Measurements from ENCODE around the gene ZNF697.
A peak's percentile ranks its signal among the peaks of the same experiment; 100 is the strongest.

Gene ZNF697

DNA sequence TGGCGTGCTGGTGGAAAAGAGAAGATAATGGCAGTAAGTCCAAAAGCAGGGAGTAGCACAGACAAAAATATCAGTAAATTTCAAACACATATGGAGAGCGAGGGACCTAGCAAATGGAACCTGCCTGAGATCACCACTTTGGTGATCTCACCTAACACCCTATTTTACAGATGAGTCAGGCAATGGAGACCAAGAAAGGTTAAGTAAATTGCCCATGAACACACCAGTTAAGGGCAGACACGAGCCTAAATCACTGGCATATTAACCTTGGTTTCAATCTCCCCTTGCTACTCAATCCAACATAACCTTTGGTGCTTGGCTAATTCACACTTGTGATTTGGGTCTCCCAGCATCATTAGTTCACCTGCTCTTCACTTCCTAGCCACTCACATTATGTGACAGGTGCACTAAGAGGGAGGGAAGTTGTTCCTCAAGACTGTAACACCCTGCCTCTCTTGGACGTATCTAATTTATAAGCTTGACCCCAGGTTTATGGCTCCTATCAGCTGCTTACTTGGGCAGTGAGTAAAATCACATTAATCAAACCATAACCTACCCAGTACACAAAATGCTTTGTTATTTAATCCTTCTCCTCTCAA lies 11.5 kb downstream of the ZNF697 start:
- Histone ChIP-seq H3K4me2 (ENCODE audit: low read length, poor library complexity, severe bottlenecking) (no peak overlapping the region), H2BK15ac (ENCODE audit: low read depth, poor library complexity, severe bottlenecking) (no peak overlapping the region), H2AFZ (ENCODE audit: low read depth, low read length) (no peak overlapping the region), H3K14ac (ENCODE audit: low read length in 2 of 2) (no peak overlapping the region), H4K91ac (ENCODE audit: low read length) (no peak overlapping the region), H2BK5ac (ENCODE audit: low read depth, low read length, poor library complexity, severe bottlenecking) (no peak overlapping the region), H3K4ac (ENCODE audit: low read depth in 1 of 2, low read length in 2 of 2) (no peak overlapping the region), H3K79me1 (replicated peaks; ENCODE audit: low read length, poor library complexity, severe bottlenecking) (peaks cover 17% of the 10 kb centered on the region), H4K8ac (ENCODE audit: low read length) (no peak overlapping the region), H3K9ac (ENCODE audit: low read length) (no peak overlapping the region), H2BK120ac (ENCODE audit: low read depth, low read length) (no peak overlapping the region), H3K23ac (ENCODE audit: low read length in 2 of 2) (no peak overlapping the region), H3K27ac (ENCODE audit: low read length, poor library complexity, severe bottlenecking) (no peak overlapping the region), H3K18ac (ENCODE audit: low read depth in 1 of 2, low read length in 2 of 2) (no peak overlapping the region), H3K27me3 (ENCODE audit: control insufficient read depth in 1 of 2, insufficient read depth in 1 of 2, low read length in 2 of 2) (no peaks in the 10 kb centered on the region), H2AK5ac (ENCODE audit: low read length, severe bottlenecking) (no peak overlapping the region), H2BK12ac (ENCODE audit: low read length in 2 of 2) (peak overlapping the region in 1 of 2 experiments; percentile 28), H3K36me3 (ENCODE audit: control insufficient read depth in 1 of 2, insufficient read depth in 2 of 2, low read depth in 1 of 2, low read length in 2 of 2) (peaks cover 0 to 4% of the 10 kb centered on the region in 2 experiments), H3K9me3 (ENCODE audit: control insufficient read depth, low read length) (no peaks in the 10 kb centered on the region), H3K4me3 (ENCODE audit: insufficient read depth in 1 of 2, low read depth in 1 of 2, low read length in 2 of 2) (no peak overlapping the region), H3K4me1 (ENCODE audit: control insufficient read depth, insufficient read depth, low read depth, low read length) (peaks cover 11% of the 10 kb centered on the region)
- WGBS: 95% methylated on average over 4 of the region's 4 CpGs
- DNase-seq: no peak

- Histone ChIP-seq H2BK120ac (ENCODE audit: low read depth, low read length) (no peak overlapping the region), H3K14ac (ENCODE audit: low read length in 2 of 2) (no peak overlapping the region), H2AFZ (ENCODE audit: low read depth, low read length) (no peak overlapping the region), H3K9me3 (ENCODE audit: control insufficient read depth, low read length) (no peaks in the 10 kb centered on the region), H4K8ac (ENCODE audit: low read length) (no peak overlapping the region), H3K9ac (ENCODE audit: low read length) (peak overlapping the region; percentile 51), H2BK15ac (ENCODE audit: low read depth, poor library complexity, severe bottlenecking) (no peak overlapping the region), H3K18ac (ENCODE audit: low read depth in 1 of 2, low read length in 2 of 2) (no peak overlapping the region), H3K4ac (ENCODE audit: low read depth in 1 of 2, low read length in 2 of 2) (no peak overlapping the region), H4K91ac (ENCODE audit: low read length) (no peak overlapping the region), H3K4me2 (ENCODE audit: low read length, poor library complexity, severe bottlenecking) (no peak overlapping the region), H3K23ac (ENCODE audit: low read length in 2 of 2) (no peak overlapping the region), H2BK12ac (ENCODE audit: low read length in 2 of 2) (no peak overlapping the region), H3K4me3 (ENCODE audit: insufficient read depth in 1 of 2, low read depth in 1 of 2, low read length in 2 of 2) (no peak overlapping the region), H3K27me3 (ENCODE audit: control insufficient read depth in 1 of 2, insufficient read depth in 1 of 2, low read length in 2 of 2) (no peaks in the 10 kb centered on the region), H3K79me1 (replicated peaks; ENCODE audit: low read length, poor library complexity, severe bottlenecking) (peaks cover 15% of the 10 kb centered on the region), H3K27ac (ENCODE audit: low read length, poor library complexity, severe bottlenecking) (no peak overlapping the region), H2BK5ac (ENCODE audit: low read depth, low read length, poor library complexity, severe bottlenecking) (no peak overlapping the region), H3K4me1 (ENCODE audit: control insufficient read depth, insufficient read depth, low read depth, low read length) (peaks cover 16% of the 10 kb centered on the region), H3K36me3 (ENCODE audit: control insufficient read depth in 1 of 2, insufficient read depth in 2 of 2, low read depth in 1 of 2, low read length in 2 of 2) (no peaks in the 10 kb centered on the region), H2AK5ac (ENCODE audit: low read length, severe bottlenecking) (no peak overlapping the region)
- WGBS: 76% methylated on average over 5 of the region's 7 CpGs
- peak; percentile 87 for DNase-seq
Measured at GRCh38 chr1:119635811-119636390, 12.2 kb downstream of the ZNF697 start.

DNA sequence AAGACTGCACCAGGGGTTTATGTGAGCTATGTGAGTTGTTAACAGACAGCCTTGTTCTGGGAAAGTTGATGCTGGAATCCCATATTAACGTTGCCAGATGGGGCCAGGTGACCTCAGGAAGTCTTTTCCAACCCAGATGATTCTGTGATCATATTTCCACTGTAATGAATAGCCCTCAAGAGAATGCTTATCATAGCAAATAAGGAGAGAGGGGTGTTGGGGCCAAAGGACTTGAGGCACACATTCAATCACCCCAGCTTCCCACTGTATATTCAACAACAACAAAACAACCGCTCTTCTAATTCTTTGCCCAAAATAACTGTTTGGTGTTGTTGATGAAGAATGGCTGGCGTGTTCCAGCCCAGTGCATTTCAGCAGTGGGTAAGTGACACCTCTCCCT lies 14.1 kb downstream of the ZNF697 start:
- H2BK12ac ChIP-seq (ENCODE audit: low read length in 2 of 2): no peak overlapping the region
- H3K36me3 ChIP-seq (ENCODE audit: control insufficient read depth in 1 of 2, insufficient read depth in 2 of 2, low read depth in 1 of 2, low read length in 2 of 2): peaks cover 0 to 3% of the 10 kb centered on the region in 2 experiments
- H4K8ac ChIP-seq (ENCODE audit: low read length): no peak overlapping the region
- no peaks in the 10 kb centered on the region for H3K27me3 ChIP-seq (ENCODE audit: control insufficient read depth in 1 of 2, insufficient read depth in 1 of 2, low read length in 2 of 2)
- peaks cover 21% of the 10 kb centered on the region for H3K4me1 ChIP-seq (ENCODE audit: control insufficient read depth, insufficient read depth, low read depth, low read length)
- no peak overlapping the region for H3K4me3 ChIP-seq (ENCODE audit: insufficient read depth in 1 of 2, low read depth in 1 of 2, low read length in 2 of 2)
- peaks cover 14% of the 10 kb centered on the region for H3K79me1 ChIP-seq (replicated peaks; ENCODE audit: low read length, poor library complexity, severe bottlenecking)
- no peak overlapping the region for H2BK120ac ChIP-seq (ENCODE audit: low read depth, low read length)
- no peak overlapping the region for H3K18ac ChIP-seq (ENCODE audit: low read depth in 1 of 2, low read length in 2 of 2)
- no peak overlapping the region for H2AK5ac ChIP-seq (ENCODE audit: low read length, severe bottlenecking)
- H2BK5ac ChIP-seq (ENCODE audit: low read depth, low read length, poor library complexity, severe bottlenecking): no peak overlapping the region
- H3K4ac ChIP-seq (ENCODE audit: low read depth in 1 of 2, low read length in 2 of 2): no peak overlapping the region
- H3K9ac ChIP-seq (ENCODE audit: low read length): no peak overlapping the region
- H3K9me3 ChIP-seq (ENCODE audit: control insufficient read depth, low read length): no peaks in the 10 kb centered on the region
- H2BK15ac ChIP-seq (ENCODE audit: low read depth, poor library complexity, severe bottlenecking): no peak overlapping the region
- H3K27ac ChIP-seq (ENCODE audit: low read length, poor library complexity, severe bottlenecking): no peak overlapping the region
- no peak overlapping the region for H3K23ac ChIP-seq (ENCODE audit: low read length in 2 of 2)
- H3K4me2 ChIP-seq (ENCODE audit: low read length, poor library complexity, severe bottlenecking): no peak overlapping the region
- no peak for DNase-seq
- no peak overlapping the region for H2AFZ ChIP-seq (ENCODE audit: low read depth, low read length)
- 63% methylated on average over 1 of the region's 3 CpGs for WGBS
- no peak overlapping the region for H3K14ac ChIP-seq (ENCODE audit: low read length in 2 of 2)
- H4K91ac ChIP-seq (ENCODE audit: low read length): no peak overlapping the region

DNA sequence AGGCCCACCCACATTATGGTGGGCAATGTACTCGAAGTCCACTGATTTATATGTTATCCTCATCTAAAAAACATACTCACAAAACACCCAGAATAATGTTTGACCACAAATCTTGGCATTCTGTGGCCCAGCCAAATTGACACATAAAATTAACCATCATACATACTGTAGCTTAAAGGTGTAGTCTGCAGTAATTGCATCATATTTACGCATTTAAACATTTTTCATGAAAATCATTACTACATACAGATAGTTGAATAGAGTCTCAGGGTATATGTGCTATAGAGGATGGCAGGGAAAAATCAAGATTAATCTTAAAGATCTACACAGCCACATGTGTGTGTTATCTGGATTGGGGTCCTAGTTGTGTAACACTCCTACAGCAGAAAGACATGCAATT lies 14.5 kb downstream of the ZNF697 start:
- Histone ChIP-seq H3K23ac (ENCODE audit: low read length in 2 of 2) (no peak overlapping the region), H3K27ac (ENCODE audit: low read length, poor library complexity, severe bottlenecking) (no peak overlapping the region), H2AFZ (ENCODE audit: low read depth, low read length) (no peak overlapping the region), H3K4me2 (ENCODE audit: low read length, poor library complexity, severe bottlenecking) (no peak overlapping the region), H3K36me3 (ENCODE audit: control insufficient read depth in 1 of 2, insufficient read depth in 2 of 2, low read depth in 1 of 2, low read length in 2 of 2) (peaks cover 0 to 3% of the 10 kb centered on the region in 2 experiments), H3K27me3 (ENCODE audit: control insufficient read depth in 1 of 2, insufficient read depth in 1 of 2, low read length in 2 of 2) (no peaks in the 10 kb centered on the region), H3K79me1 (replicated peaks; ENCODE audit: low read length, poor library complexity, severe bottlenecking) (peaks cover 14% of the 10 kb centered on the region), H3K4me3 (ENCODE audit: insufficient read depth in 1 of 2, low read depth in 1 of 2, low read length in 2 of 2) (no peak overlapping the region), H3K9ac (ENCODE audit: low read length) (no peak overlapping the region), H4K8ac (ENCODE audit: low read length) (no peak overlapping the region), H2BK12ac (ENCODE audit: low read length in 2 of 2) (no peak overlapping the region), H2BK5ac (ENCODE audit: low read depth, low read length, poor library complexity, severe bottlenecking) (no peak overlapping the region), H2AK5ac (ENCODE audit: low read length, severe bottlenecking) (peak overlapping the region; percentile 79), H3K4ac (ENCODE audit: low read depth in 1 of 2, low read length in 2 of 2) (no peak overlapping the region), H3K4me1 (ENCODE audit: control insufficient read depth, insufficient read depth, low read depth, low read length) (peaks cover 21% of the 10 kb centered on the region), H3K18ac (ENCODE audit: low read depth in 1 of 2, low read length in 2 of 2) (no peak overlapping the region), H3K9me3 (ENCODE audit: control insufficient read depth, low read length) (no peaks in the 10 kb centered on the region), H2BK120ac (ENCODE audit: low read depth, low read length) (no peak overlapping the region), H3K14ac (ENCODE audit: low read length in 2 of 2) (no peak overlapping the region), H2BK15ac (ENCODE audit: low read depth, poor library complexity, severe bottlenecking) (no peak overlapping the region), H4K91ac (ENCODE audit: low read length) (no peak overlapping the region)
- WGBS: 100% methylated on average over 1 of the region's 2 CpGs
- DNase-seq: no peak
